Limb (tissue), 2 donors: ENCODE results near the gene MDH1.
"Not testable (repeated sequence)": the region's sequence is repeated elsewhere in the genome, so short reads cannot be mapped to it uniquely, and the experiment has no call there.

Experiments used
- DNase-seq, 2 donors: peaks; one replicate each; pipeline ENCODE4 v3.0.0-alpha.2; 2016; ENCODE audit errors: extremely low spot score in 2 of 2

Gene MDH1

DNA sequence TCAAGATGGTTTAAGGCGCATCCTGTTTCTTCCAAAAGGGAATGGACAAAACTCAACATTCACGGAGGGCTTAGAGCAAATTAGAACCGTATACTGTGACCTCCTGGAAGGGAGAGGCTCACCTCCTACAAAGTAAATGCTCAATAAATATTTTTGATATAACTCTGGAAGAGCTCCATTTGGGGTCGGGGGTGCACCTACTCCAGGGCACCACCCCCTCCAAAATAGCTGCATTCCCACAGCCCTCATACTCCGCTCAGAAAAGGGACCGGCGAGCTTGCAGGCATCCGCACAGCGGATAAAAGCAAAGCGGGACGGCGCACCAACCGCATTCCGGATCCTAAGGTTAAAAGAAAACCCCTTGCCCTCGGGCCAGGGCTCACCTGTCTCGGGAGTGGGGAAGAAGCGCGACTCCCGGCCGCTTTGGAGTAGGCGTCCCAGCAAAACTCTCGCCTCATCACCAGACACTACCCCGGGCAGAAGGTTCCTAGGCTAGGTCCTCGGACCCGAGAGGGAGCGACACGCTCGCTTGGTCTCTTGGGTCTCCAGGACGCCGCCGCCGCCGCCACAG is 864 bp upstream of the MDH1 start:
- peak in 1 of 2 donors; percentile 6 for DNase-seq

DNA sequence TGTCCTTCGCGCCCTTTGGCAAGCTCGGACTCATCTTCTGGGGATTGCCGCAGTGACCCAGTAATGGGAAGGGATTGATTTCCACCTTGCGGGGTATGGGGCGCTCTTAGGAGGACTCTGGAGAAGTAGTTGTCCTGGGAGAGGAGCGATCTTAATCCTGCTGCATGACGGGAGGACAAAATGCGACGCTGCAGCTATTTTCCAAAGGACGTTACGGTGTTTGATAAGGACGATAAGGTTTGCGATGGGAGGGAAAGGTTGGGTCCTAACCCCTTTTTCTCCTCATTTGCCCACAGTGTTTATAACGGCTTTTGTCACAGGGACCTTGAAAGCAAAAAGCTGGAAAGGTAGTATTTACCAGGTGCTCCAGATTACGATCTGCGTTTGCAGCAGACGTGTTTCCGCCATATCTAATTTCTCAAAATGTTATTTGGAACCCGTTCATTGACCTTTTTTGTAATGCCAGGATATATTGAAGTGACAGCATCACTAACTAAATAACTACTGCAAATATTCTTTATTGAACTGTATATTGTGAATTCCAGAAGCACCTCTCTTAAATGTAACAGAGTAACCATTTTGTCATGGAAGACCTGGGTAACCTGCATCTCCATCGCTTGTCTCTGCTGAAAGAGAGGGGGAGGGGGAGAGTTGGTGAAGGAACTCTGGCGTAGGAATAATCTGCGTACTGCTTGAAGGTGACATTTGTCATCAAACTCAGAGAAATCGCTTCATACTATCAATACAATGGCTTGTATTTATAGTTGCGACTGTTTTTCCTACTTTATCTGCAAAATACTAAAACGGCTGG is 590 bp downstream of the MDH1 start:
- no peak for DNase-seq

DNA sequence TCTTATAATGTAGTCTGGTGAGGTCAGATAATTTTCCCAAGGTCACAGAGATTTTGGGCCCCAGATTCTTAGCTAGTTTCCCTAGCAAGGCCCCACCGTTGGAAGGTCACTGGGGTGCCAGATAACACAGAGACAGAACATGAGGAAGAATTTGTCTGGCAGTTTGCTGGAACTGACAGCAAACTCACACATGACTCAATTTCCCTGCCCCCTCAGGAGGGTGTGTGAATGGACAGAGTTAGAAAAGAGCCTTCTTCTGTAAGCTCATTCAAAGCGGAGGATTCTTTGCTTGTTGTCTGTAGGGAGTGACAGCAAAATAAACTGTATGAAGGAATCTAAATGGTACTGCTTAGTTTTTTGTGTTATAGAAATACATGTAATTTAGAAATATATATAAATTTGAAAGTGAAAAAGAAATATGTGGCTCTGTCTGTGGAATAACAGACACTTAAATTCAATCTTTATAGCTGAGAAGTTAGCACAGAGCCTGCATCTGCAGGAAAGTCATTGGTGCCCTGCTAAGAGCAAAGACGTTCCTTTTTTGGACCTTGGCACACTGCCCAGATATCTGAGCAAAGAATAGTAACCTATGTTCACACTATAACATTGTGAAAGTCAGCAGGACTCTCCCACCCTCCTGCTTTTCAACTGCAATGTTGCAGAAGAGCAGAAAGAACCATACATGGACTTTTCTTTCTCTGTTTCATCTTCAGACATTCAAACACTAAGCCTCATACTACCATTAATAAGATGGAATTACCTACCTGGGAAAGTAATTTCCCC is 2.1 kb downstream of the MDH1 start:
- DNase-seq: no peak

DNA sequence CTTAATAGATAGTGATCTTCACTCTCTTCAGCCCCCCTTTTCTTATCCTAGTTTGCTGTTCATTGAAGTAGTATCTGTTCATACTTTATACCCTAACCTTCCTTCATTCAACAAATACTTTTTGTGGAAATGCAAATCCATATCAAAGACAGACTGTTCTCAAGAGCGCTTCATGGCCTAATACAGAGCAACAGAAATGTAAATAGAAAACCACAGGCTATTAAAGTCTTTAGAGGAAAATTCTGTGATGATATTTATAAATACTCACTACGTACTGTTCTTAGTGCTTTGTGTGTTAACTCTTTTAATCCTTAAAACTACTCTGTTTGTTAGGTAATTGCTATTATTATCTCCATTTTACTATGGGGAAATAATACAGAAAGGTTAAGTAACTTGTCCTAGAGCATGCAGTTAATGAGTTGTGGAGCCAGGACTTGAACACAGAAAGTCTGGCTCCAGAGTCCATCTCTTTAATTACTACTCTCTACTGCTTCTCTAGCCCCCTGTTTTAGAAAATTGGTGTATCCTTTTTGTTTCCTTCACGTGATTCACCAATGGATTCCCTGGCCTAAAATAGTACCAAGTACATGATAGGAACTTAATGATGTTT is 2.9 kb downstream of the MDH1 start:
- no peak for DNase-seq

- no peak for DNase-seq
Observed at GRCh38 chr2:63594660-63595059, 5.9 kb downstream of the MDH1 start.

- no peak for DNase-seq
Observed at GRCh38 chr2:63596401-63596883, 7.7 kb downstream of the MDH1 start.

DNA sequence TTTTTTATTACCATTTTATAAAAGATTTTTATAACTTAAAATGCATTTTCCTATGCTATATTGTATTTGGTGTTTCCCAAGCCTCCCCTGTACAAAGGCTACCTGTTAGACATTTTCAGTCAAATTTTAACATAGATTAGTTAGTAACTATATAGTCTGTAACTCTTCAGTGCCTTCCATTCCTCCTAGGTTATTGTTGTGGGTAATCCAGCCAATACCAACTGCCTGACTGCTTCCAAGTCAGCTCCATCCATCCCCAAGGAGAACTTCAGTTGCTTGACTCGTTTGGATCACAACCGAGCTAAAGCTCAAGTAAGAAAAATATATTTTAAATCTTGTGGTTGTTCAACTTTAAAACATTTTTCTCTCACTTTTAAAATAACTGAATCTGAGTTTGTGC is 10.2 kb downstream of the MDH1 start:
- DNase-seq: no peak

DNA sequence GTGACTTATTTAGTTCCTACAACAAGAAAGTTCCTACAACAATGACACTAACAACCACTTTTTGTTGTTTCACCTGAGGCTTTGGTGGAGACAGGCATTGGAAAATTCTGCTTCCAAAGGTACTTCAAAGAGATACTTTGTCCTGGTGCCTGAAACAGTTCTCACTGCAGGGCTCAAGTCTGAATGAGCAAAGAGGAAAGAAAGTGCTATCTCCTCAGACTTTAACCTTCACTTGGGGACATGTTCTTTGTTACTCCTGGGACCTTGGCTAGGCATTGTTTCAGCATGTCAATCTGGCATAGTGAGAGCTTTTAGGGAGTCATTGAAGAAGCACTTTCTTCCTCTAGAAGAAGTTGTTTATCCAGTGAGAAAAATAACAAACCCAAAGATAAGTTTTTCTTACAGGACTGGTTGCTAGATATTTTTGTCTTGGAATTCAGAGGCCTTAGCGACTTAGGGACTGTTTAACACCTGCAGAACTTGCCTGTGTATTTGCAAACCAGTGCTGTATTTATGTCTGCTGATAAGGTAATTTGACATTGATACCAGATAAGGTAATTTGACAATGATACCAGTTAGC is 12.2 kb downstream of the MDH1 start:
- no peak for DNase-seq

DNA sequence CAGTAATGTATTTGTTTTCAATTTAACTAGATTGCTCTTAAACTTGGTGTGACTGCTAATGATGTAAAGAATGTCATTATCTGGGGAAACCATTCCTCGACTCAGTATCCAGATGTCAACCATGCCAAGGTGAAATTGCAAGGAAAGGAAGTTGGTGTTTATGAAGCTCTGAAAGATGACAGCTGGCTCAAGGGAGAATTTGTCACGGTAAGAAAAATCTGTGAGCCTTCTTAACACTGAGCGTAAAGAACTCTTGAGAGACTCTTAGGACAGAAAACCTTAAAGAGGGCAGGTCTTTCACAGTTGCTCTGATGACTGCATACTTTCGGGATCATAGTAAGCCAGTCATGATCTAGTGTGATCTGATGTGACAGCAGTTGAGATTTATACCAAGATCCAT is 15.9 kb downstream of the MDH1 start:
- no peak for DNase-seq

DNA sequence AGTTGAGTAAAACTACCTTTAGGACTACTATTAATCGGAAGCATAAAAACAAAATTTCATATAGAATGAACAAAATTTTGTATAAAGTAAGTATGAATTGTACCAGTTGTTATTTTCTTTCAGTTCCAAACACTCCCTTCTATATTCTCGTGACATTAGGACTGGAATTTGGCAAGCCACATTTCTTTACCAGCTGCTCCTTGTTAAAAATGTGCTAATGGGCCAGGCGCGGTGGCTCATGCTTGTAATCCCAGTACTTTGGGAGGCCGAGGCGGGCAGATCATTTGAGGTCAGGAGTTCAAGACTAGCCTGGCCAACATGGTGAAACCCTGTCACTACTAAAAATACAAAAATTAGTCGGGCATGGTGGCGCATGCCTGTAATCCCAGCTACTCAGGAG is 20.1 kb downstream of the MDH1 start:
- DNase-seq: not testable (repeated sequence)

DNA sequence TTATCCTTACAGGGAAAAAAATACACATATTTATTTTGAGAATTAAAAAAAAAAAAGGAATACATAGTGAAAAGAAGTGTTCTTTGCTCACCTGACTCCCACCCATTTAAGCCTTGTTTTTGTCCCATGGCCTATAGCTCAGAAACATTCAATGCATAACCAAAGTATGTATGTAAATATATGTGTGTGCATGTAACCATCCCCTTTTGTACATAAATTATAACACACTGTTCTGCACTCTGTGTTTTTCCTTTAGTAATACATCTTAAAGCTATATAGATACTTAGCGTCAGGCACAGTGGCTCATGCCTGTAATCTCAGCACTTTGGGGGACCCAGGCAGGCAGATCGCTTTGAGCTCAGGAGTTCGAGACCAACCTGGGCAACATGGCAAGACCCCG is 21.8 kb downstream of the MDH1 start:
- no peak for DNase-seq

- DNase-seq: no peak
Observed at GRCh38 chr2:63613391-63613901, 24.7 kb downstream of the MDH1 start.

DNA sequence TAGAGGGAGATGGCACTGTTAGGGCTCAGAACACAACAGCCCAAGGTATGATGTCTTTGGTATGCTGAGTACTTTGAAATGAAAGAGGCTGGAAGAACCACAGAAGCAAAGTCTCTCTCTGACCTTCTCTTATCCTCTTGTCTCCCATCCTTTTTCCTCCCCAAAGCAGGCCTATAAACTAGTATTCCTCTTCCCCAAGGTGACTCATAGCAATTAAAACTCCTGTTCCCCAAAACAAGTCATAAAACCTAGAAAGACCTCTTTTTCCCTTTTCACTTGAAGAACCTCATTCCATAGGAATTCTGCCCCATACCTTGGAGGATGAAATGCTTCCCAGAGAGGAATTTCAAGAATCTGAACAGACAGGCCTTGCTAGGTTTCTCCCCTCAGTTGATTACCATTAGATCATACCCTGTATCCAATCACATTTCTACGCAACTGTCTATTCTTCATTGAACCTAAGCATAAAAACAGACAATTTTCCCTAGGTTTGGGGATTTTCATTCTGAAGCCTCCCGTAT is 25.7 kb downstream of the MDH1 start:
- DNase-seq: no peak

- DNase-seq: no peak
Observed at GRCh38 chr2:63614983-63615945, 26.5 kb downstream of the MDH1 start.

- DNase-seq: no peak
Observed at GRCh38 chr2:63617366-63617765, 28.6 kb downstream of the MDH1 start.

GRCh38 chr2:63619328-63619727 is 30.6 kb downstream of the MDH1 start:
- DNase-seq: no peak

DNA sequence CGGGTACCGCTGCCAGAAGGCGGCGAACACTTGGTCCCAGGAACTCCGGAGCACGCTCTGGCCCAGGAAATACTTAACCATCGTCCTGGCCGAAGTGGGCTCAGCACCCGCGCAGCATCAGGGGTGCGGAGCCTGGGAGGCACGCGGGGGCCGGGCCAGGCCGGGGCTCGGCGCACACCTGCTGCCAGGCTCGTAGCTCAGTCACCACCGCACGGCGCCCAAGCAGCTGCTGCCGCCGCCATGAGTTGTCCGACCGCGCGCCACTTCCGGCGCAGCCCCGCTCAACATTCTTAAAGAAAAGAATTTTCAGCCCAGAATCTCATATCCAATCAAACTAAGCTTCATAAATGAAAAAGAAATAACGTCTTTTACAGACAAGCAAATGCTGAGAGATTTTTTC is 34.0 kb downstream of the MDH1 start:
- DNase-seq: no peak

DNA sequence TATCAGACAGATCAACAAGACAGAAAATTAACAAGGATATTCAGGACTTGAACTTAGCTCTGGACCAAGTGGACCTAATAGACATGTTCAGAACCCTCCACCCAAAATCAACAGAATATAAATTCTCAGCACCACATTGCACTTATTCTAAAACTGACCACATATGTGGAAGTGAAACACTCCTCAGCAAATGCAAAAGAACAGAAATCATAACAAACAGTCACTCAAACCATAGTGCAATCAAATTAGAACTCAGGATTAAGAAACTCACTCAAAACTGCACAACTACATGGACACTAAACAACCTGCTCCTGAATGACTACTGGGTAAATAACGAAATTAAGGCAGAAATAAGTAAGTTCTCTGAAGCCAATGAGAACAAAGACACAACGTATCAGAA is 35.0 kb downstream of the MDH1 start:
- not testable (repeated sequence) for DNase-seq

- DNase-seq: no peak
Observed at GRCh38 chr2:63627866-63628265, 39.1 kb downstream of the MDH1 start.

DNA sequence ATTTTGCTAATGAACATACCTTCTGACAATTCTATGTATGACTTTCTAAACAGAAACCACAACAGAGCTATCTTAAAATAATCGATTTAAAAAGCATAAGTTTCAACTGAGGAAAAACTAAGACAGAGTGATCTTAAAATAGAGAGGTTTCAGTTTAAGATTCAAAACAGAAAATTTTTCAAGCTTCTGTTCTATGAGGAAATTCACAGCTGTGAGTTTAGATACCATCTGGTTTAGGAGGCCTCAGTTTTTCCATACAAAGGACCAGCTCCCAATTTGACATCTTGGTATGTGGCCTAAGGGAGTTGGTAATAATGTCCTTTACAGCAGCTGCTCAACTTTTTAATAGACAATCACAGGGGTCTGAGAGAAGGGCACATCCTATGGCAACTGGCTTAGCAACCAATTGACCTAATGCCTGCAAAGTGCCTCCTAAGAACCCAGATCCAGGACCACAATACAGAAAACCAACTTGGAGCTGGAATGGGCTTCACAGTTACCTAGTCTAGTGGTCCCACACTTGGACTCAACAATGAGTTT is 39.7 kb downstream of the MDH1 start:
- DNase-seq: no peak
